OCI-LY7 (cell line): ENCODE data around the gene CLMP.

Experiments used
- EZH2phosphoT487 ChIP-seq: fragments of 200-600 bp; sonication (generic); IDR thresholded peaks from 2 replicates; pipeline ENCODE4 v1.6.1; 2018; ENCODE audit warnings: low read depth, borderline replicate concordance, mild to moderate bottlenecking, mixed run types, antibody characterized with exemption, low read length, moderate library complexity, mixed read lengths
- TF ChIP-seq, protein P1 (sequence below): fragments of 200-600 bp; sonication (generic); conservative IDR thresholded peaks from 2 replicates; pipeline ENCODE4 v1.5.1; 2014; ENCODE audit warnings: mild to moderate bottlenecking, antibody characterized with exemption, low read length, moderate library complexity, mixed read lengths

DNA sequence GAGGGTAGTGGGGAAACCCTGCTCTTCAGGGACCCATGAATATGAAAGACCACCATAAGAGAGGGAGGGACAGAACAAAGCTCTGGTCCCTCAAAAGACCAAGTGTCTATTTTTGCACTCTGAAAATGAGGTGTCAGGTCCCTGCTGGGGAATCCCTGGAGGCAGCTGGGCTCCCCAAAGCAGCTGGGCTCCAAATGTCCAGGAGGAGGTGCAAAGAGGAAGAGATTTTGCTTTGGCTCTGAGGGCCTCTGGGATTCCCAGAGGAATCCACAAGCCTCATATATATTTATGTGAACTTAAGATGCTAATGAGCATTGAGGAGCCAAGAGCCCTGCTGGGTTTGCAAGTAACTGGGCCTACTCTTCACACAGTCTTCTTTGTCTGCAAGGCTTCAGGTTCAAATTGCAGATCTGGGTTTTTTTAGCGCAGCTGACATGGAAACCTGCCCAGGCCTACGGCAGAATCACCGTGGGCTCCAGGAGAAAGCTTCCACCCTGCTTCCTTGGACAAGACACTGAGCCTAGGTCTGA is 26.0 kb downstream of the CLMP start:
- TF ChIP-seq, protein P1, sequence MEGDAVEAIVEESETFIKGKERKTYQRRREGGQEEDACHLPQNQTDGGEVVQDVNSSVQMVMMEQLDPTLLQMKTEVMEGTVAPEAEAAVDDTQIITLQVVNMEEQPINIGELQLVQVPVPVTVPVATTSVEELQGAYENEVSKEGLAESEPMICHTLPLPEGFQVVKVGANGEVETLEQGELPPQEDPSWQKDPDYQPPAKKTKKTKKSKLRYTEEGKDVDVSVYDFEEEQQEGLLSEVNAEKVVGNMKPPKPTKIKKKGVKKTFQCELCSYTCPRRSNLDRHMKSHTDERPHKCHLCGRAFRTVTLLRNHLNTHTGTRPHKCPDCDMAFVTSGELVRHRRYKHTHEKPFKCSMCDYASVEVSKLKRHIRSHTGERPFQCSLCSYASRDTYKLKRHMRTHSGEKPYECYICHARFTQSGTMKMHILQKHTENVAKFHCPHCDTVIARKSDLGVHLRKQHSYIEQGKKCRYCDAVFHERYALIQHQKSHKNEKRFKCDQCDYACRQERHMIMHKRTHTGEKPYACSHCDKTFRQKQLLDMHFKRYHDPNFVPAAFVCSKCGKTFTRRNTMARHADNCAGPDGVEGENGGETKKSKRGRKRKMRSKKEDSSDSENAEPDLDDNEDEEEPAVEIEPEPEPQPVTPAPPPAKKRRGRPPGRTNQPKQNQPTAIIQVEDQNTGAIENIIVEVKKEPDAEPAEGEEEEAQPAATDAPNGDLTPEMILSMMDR, result no peak
- no peak for TF ChIP-seq EZH2phosphoT487
